Ramos (cell line): ENCODE data around the gene YES1.
"Not testable (repeated sequence)": the region's sequence is repeated elsewhere in the genome, so short reads cannot be mapped to it uniquely, and the experiment has no call there.

Experiments used
- in situ Hi-C: fragments of 300-500 bp; cut with MboI; formaldehyde crosslinking; loops from one replicate; pipeline ENCODE4 v1.14.3; 2022; ENCODE audit warnings: low sequenced_read_pairs; ENCODE audit not compliant: unreplicated experiment

The YES1 gene

GRCh38 chr18:693466-694187 is 118.4 kb downstream of the YES1 start:
- in situ Hi-C loops: no loop called here

GRCh38 chr18:692824-693223 is 119.2 kb downstream of the YES1 start:
- in situ Hi-C loops: no loop called here

GRCh38 chr18:688323-688722 is 123.7 kb downstream of the YES1 start:
- in situ Hi-C loops: no loop called here

- in situ Hi-C loops: no loop called here
These were observed 125.5 kb downstream of the YES1 start for GRCh38 chr18:686339-687111.

- in situ Hi-C loops: no loop called here
These were observed 126.6 kb downstream of the YES1 start for GRCh38 chr18:685438-685837.

GRCh38 chr18:683531-683930 is 128.5 kb downstream of the YES1 start:
- in situ Hi-C loops: no loop called here

GRCh38 chr18:682833-683232 is 129.2 kb downstream of the YES1 start:
- in situ Hi-C loops: no loop called here

- in situ Hi-C loops: not testable (repeated sequence)
These were observed 129.6 kb downstream of the YES1 start for GRCh38 chr18:682416-682815.

- in situ Hi-C loops: no loop called here
These were observed 130.1 kb downstream of the YES1 start for GRCh38 chr18:681985-682384.

GRCh38 chr18:680392-680791 is 131.7 kb downstream of the YES1 start:
- in situ Hi-C loops: no loop called here

- in situ Hi-C loops: no loop called here
These were observed 132.5 kb downstream of the YES1 start for GRCh38 chr18:679516-679915.

GRCh38 chr18:678482-679182 is 133.4 kb downstream of the YES1 start:
- in situ Hi-C loops: no loop called here

- in situ Hi-C loops: no loop called here
These were observed 134.1 kb downstream of the YES1 start for GRCh38 chr18:677951-678381.

GRCh38 chr18:677145-677544 is 134.9 kb downstream of the YES1 start:
- in situ Hi-C loops: no loop called here

GRCh38 chr18:676736-677135 is 135.3 kb downstream of the YES1 start:
- in situ Hi-C loops: no loop called here

- in situ Hi-C loops: no loop called here
These were observed 136.0 kb downstream of the YES1 start for GRCh38 chr18:676069-676468.

- in situ Hi-C loops: no loop called here
These were observed 136.7 kb downstream of the YES1 start for GRCh38 chr18:675307-675706.

GRCh38 chr18:673769-674168 is 138.3 kb downstream of the YES1 start:
- in situ Hi-C loops: no loop called here

GRCh38 chr18:673317-673716 is 138.7 kb downstream of the YES1 start:
- in situ Hi-C loops: no loop called here
